DND-41 (cell line): ENCODE measurements around the gene LRPAP1.
"Not testable (repeated sequence)": the region's sequence is repeated elsewhere in the genome, so short reads cannot be mapped to it uniquely, and the experiment has no call there.

Source experiments
- EZH2 ChIP-seq: IDR thresholded peaks from 3 replicates; pipeline ENCODE4 v1.6.1; 2012; ENCODE audit warnings: borderline replicate concordance, low read depth, mild to moderate bottlenecking, moderate library complexity, low read length, inconsistent platforms; ENCODE audit not compliant: severe bottlenecking
- TF ChIP-seq, protein P1 (sequence below): IDR thresholded peaks from 2 replicates; pipeline ENCODE4 v1.5.1; 2012; ENCODE audit warnings: borderline replicate concordance, low read length, moderate library complexity, mild to moderate bottlenecking; ENCODE audit not compliant: poor library complexity, severe bottlenecking; ENCODE audit errors: extremely low read depth

GRCh38 chr4:3557676-3558513, 25.7 kb upstream of the LRPAP1 start:
- TF ChIP-seq, protein P1, sequence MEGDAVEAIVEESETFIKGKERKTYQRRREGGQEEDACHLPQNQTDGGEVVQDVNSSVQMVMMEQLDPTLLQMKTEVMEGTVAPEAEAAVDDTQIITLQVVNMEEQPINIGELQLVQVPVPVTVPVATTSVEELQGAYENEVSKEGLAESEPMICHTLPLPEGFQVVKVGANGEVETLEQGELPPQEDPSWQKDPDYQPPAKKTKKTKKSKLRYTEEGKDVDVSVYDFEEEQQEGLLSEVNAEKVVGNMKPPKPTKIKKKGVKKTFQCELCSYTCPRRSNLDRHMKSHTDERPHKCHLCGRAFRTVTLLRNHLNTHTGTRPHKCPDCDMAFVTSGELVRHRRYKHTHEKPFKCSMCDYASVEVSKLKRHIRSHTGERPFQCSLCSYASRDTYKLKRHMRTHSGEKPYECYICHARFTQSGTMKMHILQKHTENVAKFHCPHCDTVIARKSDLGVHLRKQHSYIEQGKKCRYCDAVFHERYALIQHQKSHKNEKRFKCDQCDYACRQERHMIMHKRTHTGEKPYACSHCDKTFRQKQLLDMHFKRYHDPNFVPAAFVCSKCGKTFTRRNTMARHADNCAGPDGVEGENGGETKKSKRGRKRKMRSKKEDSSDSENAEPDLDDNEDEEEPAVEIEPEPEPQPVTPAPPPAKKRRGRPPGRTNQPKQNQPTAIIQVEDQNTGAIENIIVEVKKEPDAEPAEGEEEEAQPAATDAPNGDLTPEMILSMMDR = not testable (repeated sequence)
- TF ChIP-seq EZH2 = not testable (repeated sequence)
